GM21786 (cell line): ENCODE data around the gene DCBLD1.
A peak's percentile ranks its signal among the peaks of the same experiment; 100 is the strongest.

ENCODE experiments used
- ATAC-seq: cut with Tn5 transposase; IDR thresholded peaks from one replicate; pipeline ENCODE4 v1.9.1; 2021; ENCODE audit not compliant: unreplicated experiment

The DCBLD1 gene

GRCh38 chr6:117469791-117470190 is 12.7 kb upstream of the DCBLD1 start:
- ATAC-seq = no peak

GRCh38 chr6:117472667-117473066 is 9.8 kb upstream of the DCBLD1 start:
- ATAC-seq = no peak

GRCh38 chr6:117473401-117473800 is 9.1 kb upstream of the DCBLD1 start:
- no peak for ATAC-seq

- peak; percentile 31 for ATAC-seq
These were observed 4.3 kb upstream of the DCBLD1 start for GRCh38 chr6:117477988-117478852.

GRCh38 chr6:117478853-117479231 is 3.6 kb upstream of the DCBLD1 start:
- ATAC-seq = no peak

- ATAC-seq = no peak
These were observed 1.8 kb upstream of the DCBLD1 start for GRCh38 chr6:117480651-117481050.

- no peak for ATAC-seq
These were observed 1.1 kb upstream of the DCBLD1 start for GRCh38 chr6:117481278-117481925.

- ATAC-seq = no peak
These were observed 591 bp upstream of the DCBLD1 start for GRCh38 chr6:117481926-117482239.

- peak; percentile 12 for ATAC-seq
These were observed 650 bp downstream of the DCBLD1 start for GRCh38 chr6:117483004-117483644.

GRCh38 chr6:117483645-117484016 is 1.2 kb downstream of the DCBLD1 start:
- ATAC-seq = peak; percentile 17

- no peak for ATAC-seq
These were observed 1.7 kb downstream of the DCBLD1 start for GRCh38 chr6:117484052-117484646.

- ATAC-seq = no peak
These were observed 3.0 kb downstream of the DCBLD1 start for GRCh38 chr6:117485433-117485832.

GRCh38 chr6:117487821-117488220 is 5.3 kb downstream of the DCBLD1 start:
- ATAC-seq = no peak

GRCh38 chr6:117489003-117489402 is 6.5 kb downstream of the DCBLD1 start:
- no peak for ATAC-seq

- no peak for ATAC-seq
These were observed 9.4 kb downstream of the DCBLD1 start for GRCh38 chr6:117491916-117492315.

- no peak for ATAC-seq
These were observed 11.0 kb downstream of the DCBLD1 start for GRCh38 chr6:117493470-117493869.

- ATAC-seq = no peak
These were observed 11.8 kb downstream of the DCBLD1 start for GRCh38 chr6:117494283-117494682.

GRCh38 chr6:117494694-117495318 is 12.3 kb downstream of the DCBLD1 start:
- ATAC-seq = no peak

GRCh38 chr6:117495425-117495824 is 13.0 kb downstream of the DCBLD1 start:
- ATAC-seq = no peak

- no peak for ATAC-seq
These were observed 13.4 kb downstream of the DCBLD1 start for GRCh38 chr6:117495869-117496268.

GRCh38 chr6:117496383-117496990 is 14.0 kb downstream of the DCBLD1 start:
- peak; percentile 42 for ATAC-seq
